Esophagus (tissue), 2 donors: ENCODE data around the gene SLFN14. TPM values are rescaled to one million over a fixed set of nuclear protein-coding genes. Genes with fewer than 3 reads are reported as not detected.

ENCODE experiments used
- H3K27ac ChIP-seq, 2 donors: one replicate each; pipeline ENCODE4 v1.5.1; 2013; ENCODE audit warnings: low read depth in 2 of 2, mild to moderate bottlenecking in 2 of 2, inconsistent platforms in 1 of 2, low read length in 1 of 2, moderate library complexity in 1 of 2
- H3K27me3 ChIP-seq, 2 donors: one replicate each; pipeline ENCODE4 v1.6.1; 2013; ENCODE audit warnings: low read length in 2 of 2, control low read depth in 1 of 2, mild to moderate bottlenecking in 1 of 2; ENCODE audit not compliant: insufficient read depth in 2 of 2, control insufficient read depth in 1 of 2
- H3K36me3 ChIP-seq, 2 donors: one replicate each; pipeline ENCODE4 v1.6.1; 2013; ENCODE audit warnings: low read length in 1 of 2; ENCODE audit not compliant: control insufficient read depth in 2 of 2, insufficient read depth in 2 of 2
- H3K4me1 ChIP-seq, 2 donors: one replicate each; pipeline ENCODE4 v1.6.1; 2013; ENCODE audit warnings: low read length in 1 of 2; ENCODE audit not compliant: control insufficient read depth in 2 of 2, insufficient read depth in 2 of 2
- H3K4me3 ChIP-seq, 2 donors: one replicate each; pipeline ENCODE4 v1.5.1; 2013; ENCODE audit warnings: low read length in 2 of 2, mild to moderate bottlenecking in 2 of 2, low read depth in 1 of 2, moderate library complexity in 1 of 2
- H3K9me3 ChIP-seq, 2 donors: one replicate each; pipeline ENCODE4 v1.6.1; 2013; ENCODE audit warnings: mild to moderate bottlenecking in 2 of 2, low read depth in 1 of 2, low read length in 1 of 2, moderate library complexity in 1 of 2; ENCODE audit not compliant: control insufficient read depth in 2 of 2, insufficient read depth in 1 of 2
- WGBS, 2 donors: extraction: QIAGEN DNeasy Blood & Tissue Kit; methylation state at CpG; one replicate each; pipeline ENCODE4 v1.1.7; 2013; 5-methylcytosine and 5-hydroxymethylcytosine counted together
- polyA plus RNA-seq, 2 donors: library from polyadenylated mRNA; stranded (reverse); fragments of 200-250 nt; gene quantifications; one replicate each; pipeline ENCODE4 v1.2.3, GENCODE V29; 2013
- donor health status: healthy with polysubstance abuse.
- donor health status: Bipolar disorder and iron deficiency.

SLFN14 gene
- polyA plus RNA-seq, 2 donors = not detected

DNA sequence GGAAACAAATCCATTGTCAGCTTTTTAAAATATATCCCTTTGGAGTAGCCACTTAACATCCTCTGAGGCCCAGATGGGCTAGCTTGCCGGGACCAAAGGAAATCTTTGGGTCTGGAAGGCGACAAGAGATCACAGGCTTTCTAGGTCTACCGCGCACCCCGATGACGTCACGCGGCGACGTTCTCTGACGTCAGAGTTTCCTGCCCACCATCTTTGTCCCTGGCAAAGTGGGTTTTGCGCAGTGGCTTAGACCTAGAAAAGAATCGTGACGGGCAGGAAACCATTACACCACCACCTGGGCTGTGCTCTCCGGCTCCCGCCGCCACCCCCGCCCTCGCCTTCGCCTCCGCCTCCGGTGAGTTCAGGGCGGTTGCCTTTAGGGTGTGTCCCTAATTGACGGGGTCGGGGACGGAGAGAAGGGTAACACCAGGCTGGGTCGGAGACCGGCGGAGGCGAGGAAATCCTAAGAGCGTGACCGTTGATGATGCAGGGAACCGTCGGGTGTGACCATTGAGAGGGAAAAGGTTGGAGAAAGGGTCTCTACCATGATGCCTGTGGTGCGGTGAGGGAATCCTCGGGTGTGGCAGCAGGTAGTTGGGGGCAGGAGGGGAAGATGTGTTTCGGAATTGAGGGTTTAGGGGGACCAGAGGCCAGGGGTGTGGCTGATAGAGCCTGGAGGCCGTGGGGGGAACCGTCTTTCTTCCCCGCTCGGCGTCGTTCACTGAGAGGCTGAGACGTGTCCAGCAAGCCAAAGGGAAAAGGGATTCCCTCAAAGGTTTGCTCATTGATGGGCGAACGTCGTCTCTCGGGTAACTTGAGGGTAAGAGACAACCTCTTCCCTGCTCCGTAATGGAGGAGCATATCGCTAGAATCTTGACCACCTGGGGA lies 26.7 kb upstream of the SLFN14 start, which contains the start of gene AP2B1:
Gene AP2B1 (plus strand): TSS at position 249 of the 888 bp plus-strand sequence. CDS start 6,709 bp downstream, outside the sequence.
- peak within 1 kb of the TSS; percentile 72 to 92 for H3K4me3 ChIP-seq
- peak within 1 kb of the TSS; percentile 86 to 96 for H3K27ac ChIP-seq
- H3K36me3 ChIP-seq = no peaks in the 10 kb centered on the region
- H3K27me3 ChIP-seq = no peaks in the 10 kb centered on the region
- no peaks in the 10 kb centered on the region for H3K4me1 ChIP-seq
- H3K9me3 ChIP-seq = no peaks in the 10 kb centered on the region
- 0% methylated on average over 49 to 50 of the region's 50 CpGs for WGBS, 2 donors

- no peaks in the 10 kb centered on the region for H3K4me1 ChIP-seq
- no peaks in the 10 kb centered on the region for H3K9me3 ChIP-seq
- peak overlapping the region; percentile 86 to 96 for H3K27ac ChIP-seq
- WGBS, 2 donors = 31 to 32% methylated on average over 7 of the region's 7 CpGs
- H3K27me3 ChIP-seq = no peaks in the 10 kb centered on the region
- peak overlapping the region; percentile 72 to 92 for H3K4me3 ChIP-seq
- H3K36me3 ChIP-seq = no peaks in the 10 kb centered on the region
Observed at GRCh38 chr17:35586569-35587073, 26.0 kb upstream of the SLFN14 start.

DNA sequence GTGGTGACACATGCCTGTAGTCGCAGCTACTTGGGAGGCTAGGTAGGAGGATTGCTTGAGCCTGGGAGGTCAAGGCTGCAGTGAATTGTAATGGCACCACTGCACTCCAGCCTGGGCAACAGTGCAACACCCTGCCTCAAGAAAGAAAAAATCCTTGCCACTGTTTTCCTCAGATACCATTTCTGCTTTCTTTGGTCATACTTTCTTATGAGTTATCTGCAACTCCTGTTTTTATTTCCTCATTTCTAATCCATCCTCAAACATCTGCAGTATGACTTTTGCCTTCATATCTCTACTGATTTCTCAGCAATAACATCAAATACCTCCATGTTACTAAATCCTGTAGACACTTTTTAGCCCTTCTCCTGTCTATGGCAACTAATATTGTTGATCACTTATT lies 23.4 kb upstream of the SLFN14 start:
- Histone ChIP-seq H3K4me1 (no peaks in the 10 kb centered on the region), H3K36me3 (no peaks in the 10 kb centered on the region), H3K4me3 (no peak overlapping the region), H3K27me3 (no peaks in the 10 kb centered on the region), H3K27ac (no peak overlapping the region), H3K9me3 (no peaks in the 10 kb centered on the region)
- 76 to 83% methylated on average over 1 of the region's 1 CpG for WGBS, 2 donors

- no peaks in the 10 kb centered on the region for H3K27me3 ChIP-seq
- peak overlapping the region; percentile 84 to 85 for H3K27ac ChIP-seq
- H3K9me3 ChIP-seq = no peaks in the 10 kb centered on the region
- H3K36me3 ChIP-seq = no peaks in the 10 kb centered on the region
- WGBS, 2 donors = 3% methylated on average over 11 of the region's 11 CpGs
- H3K4me1 ChIP-seq = no peaks in the 10 kb centered on the region
- peak overlapping the region; percentile 71 to 76 for H3K4me3 ChIP-seq
Observed at GRCh38 chr17:35578929-35579432, 18.4 kb upstream of the SLFN14 start.

GRCh38 chr17:35578197-35578928 lies 17.7 kb upstream of the SLFN14 start, which contains the start of gene PEX12:
Gene PEX12, minus strand, starts transcription at chr17:35578571. Its CDS starts 550 bp downstream, at chr17:35578021.
- Histone ChIP-seq H3K9me3 (no peaks in the 10 kb centered on the region), H3K4me1 (no peaks in the 10 kb centered on the region), H3K27ac (peak within 1 kb of the TSS; percentile 84 to 85), H3K4me3 (peak within 1 kb of the TSS; percentile 71 to 76), H3K27me3 (no peaks in the 10 kb centered on the region), H3K36me3 (no peaks in the 10 kb centered on the region)
- WGBS, 2 donors = 1% methylated on average over 44 to 45 of the region's 45 CpGs

DNA sequence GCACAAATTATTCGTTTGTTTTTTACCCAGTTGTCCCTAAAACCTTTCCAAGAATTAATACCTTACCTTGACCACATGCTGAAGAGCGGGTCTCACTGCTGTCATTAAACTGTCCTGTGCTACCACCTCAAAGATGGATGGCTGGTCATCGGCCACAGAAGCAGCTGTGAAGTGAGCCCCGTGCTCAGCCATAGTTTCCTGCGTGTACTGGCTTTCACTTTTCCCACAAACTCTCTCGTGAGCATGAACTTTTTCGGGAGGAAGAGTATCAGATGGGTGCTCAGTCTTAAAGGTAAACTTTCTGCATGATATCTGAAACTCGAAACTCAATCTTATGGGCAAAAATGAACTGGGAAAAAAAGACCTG lies 17.2 kb upstream of the SLFN14 start:
- WGBS, 2 donors = 2% methylated on average over 8 of the region's 8 CpGs

DNA sequence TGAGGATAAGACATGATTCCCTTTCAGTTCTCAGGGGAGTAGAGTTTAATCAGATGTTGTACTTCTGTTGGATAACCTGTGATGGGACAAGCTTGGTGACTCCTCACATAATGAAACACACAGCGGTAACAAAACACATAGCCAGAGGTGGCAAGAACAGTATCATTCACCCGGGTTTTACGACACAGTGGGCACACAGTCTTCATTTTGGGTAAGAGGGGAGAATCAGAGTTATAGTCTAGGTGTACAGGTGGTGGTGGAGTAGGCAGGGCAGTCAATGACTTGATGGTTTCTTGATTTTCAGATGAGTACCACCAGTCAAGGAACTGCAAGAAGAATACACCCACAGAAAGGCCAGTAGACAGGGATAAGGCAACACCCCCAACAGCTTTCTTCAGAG lies 15.1 kb upstream of the SLFN14 start:
- Histone ChIP-seq H3K9me3 (no peaks in the 10 kb centered on the region), H3K4me3 (no peak overlapping the region), H3K27me3 (no peaks in the 10 kb centered on the region), H3K27ac (no peak overlapping the region), H3K36me3 (no peaks in the 10 kb centered on the region), H3K4me1 (no peaks in the 10 kb centered on the region)
- 86 to 89% methylated on average over 3 of the region's 3 CpGs for WGBS, 2 donors

More for the DNA sequence above, 17.2 kb upstream of the SLFN14 start:
- Histone ChIP-seq H3K36me3 (no peaks in the 10 kb centered on the region), H3K4me1 (no peaks in the 10 kb centered on the region), H3K27ac (peak overlapping the region; percentile 84 to 85), H3K4me3 (peak overlapping the region; percentile 71 to 76), H3K9me3 (no peaks in the 10 kb centered on the region), H3K27me3 (no peaks in the 10 kb centered on the region)

GRCh38 chr17:35569405-35569804 lies 8.8 kb upstream of the SLFN14 start:
- H3K4me1 ChIP-seq = peaks cover 0 to 4% of the 10 kb centered on the region in 2 donors
- H3K4me3 ChIP-seq = peak overlapping the region in 1 of 2 donors; percentile 4
- WGBS, 2 donors = 68 to 86% methylated on average over 2 of the region's 2 CpGs
- H3K9me3 ChIP-seq = no peaks in the 10 kb centered on the region
- no peak overlapping the region for H3K27ac ChIP-seq
- no peaks in the 10 kb centered on the region for H3K27me3 ChIP-seq
- no peaks in the 10 kb centered on the region for H3K36me3 ChIP-seq

GRCh38 chr17:35568561-35568960 lies 7.9 kb upstream of the SLFN14 start:
- Histone ChIP-seq H3K9me3 (no peaks in the 10 kb centered on the region), H3K4me1 (peaks cover 0 to 4% of the 10 kb centered on the region in 2 donors), H3K36me3 (no peaks in the 10 kb centered on the region), H3K4me3 (peak overlapping the region; percentile 68 to 92), H3K27me3 (no peaks in the 10 kb centered on the region), H3K27ac (peak overlapping the region in 1 of 2 donors; percentile 85)
- 20 to 27% methylated on average over 14 to 15 of the region's 15 CpGs for WGBS, 2 donors
